ENCODE data around the gene RSF1. TPM values are rescaled to one million over a fixed set of nuclear protein-coding genes. Genes with fewer than 3 reads are reported as not detected.

RSF1 gene
- total RNA-seq = 19.6 and 23.2 TPM in 2 replicates

GRCh38 chr11:77820565-77821348 is at the start of gene RSF1, which contains the start of gene AAMDC:
Gene RSF1, minus strand, starts transcription at chr11:77820722. Its CDS starts 8 bp downstream, at chr11:77820714.
Gene AAMDC, plus strand, starts transcription at chr11:77821144. Its CDS starts 21,353 bp downstream, at chr11:77842497.

GRCh38 chr11:77637345-77638165 is 183.0 kb downstream of the RSF1 start, which contains the start of gene CLNS1A:
Gene CLNS1A, minus strand, starts transcription at chr11:77637794. Its CDS starts 80 bp downstream, at chr11:77637714.

Other genes with a start within 250 kb of the RSF1 start
- 0.11 TPM in 1 of 2 replicates, not detected in the other for gene AQP11, start 230.8 kb downstream of the RSF1 start, total RNA-seq
- gene CLNS1A, start 182.9 kb downstream of the RSF1 start, total RNA-seq = 167 and 168 TPM in 2 replicates
- gene AAMDC, start 422 bp upstream of the RSF1 start, total RNA-seq = 12.6 and 14.4 TPM in 2 replicates
- gene INTS4, start 173.9 kb upstream of the RSF1 start, total RNA-seq = 13.1 and 17.5 TPM in 2 replicates
- 16.0 and 16.9 TPM in 2 replicates for gene KCTD14, start 202.6 kb upstream of the RSF1 start, total RNA-seq
- gene THRSP, start 243.1 kb upstream of the RSF1 start, total RNA-seq = not detected in 2 replicates